KMS-11 (cell line): ENCODE measurements around the gene GGPS1.
A peak's percentile ranks its signal among the peaks of the same experiment; 100 is the strongest.

Experiments used
- H2AFZ ChIP-seq: fragments of 200-600 bp; sonication (generic); 2 replicates; pipeline ENCODE4 v1.6.1; 2016; ENCODE audit warnings: antibody characterized with exemption, mixed run types, low read depth
- H3K27ac ChIP-seq: fragments of 200-600 bp; sonication (generic); 2 replicates; pipeline ENCODE4 v1.6.1; 2016; ENCODE audit warnings: mild to moderate bottlenecking, mixed run types
- H3K27me3 ChIP-seq: fragments of 200-600 bp; sonication (generic); 2 replicates; pipeline ENCODE4 v1.6.1; 2017; ENCODE audit warnings: mild to moderate bottlenecking, low read depth, mixed run types, moderate library complexity; ENCODE audit not compliant: insufficient read depth
- H3K36me3 ChIP-seq: fragments of 200-600 bp; sonication (generic); 2 replicates; pipeline ENCODE4 v1.6.1; 2017; ENCODE audit warnings: mild to moderate bottlenecking, mixed run types; ENCODE audit not compliant: insufficient read depth
- H3K4me1 ChIP-seq: fragments of 200-600 bp; sonication (generic); 2 replicates; pipeline ENCODE4 v1.6.1; 2016; ENCODE audit warnings: mild to moderate bottlenecking, low read depth, mixed run types; ENCODE audit not compliant: poor library complexity, severe bottlenecking
- H3K4me2 ChIP-seq: fragments of 200-600 bp; sonication (generic); 2 replicates; pipeline ENCODE4 v1.7.0; 2016; ENCODE audit warnings: mild to moderate bottlenecking, mixed run types
- H3K4me3 ChIP-seq: fragments of 200-600 bp; sonication (generic); IDR thresholded peaks from 2 replicates; pipeline ENCODE4 v1.6.1; 2017; ENCODE audit warnings: low read depth, low read length, mixed read lengths; ENCODE audit not compliant: insufficient read depth
- H3K79me2 ChIP-seq: fragments of 200-600 bp; sonication (generic); 2 replicates; pipeline ENCODE4 v1.6.1; 2016; ENCODE audit warnings: low read depth, mixed run types; ENCODE audit not compliant: insufficient read depth
- H3K9ac ChIP-seq: fragments of 200-600 bp; sonication (generic); 2 replicates; pipeline ENCODE4 v1.6.1; 2016; ENCODE audit warnings: mild to moderate bottlenecking, mixed run types
- H4K20me1 ChIP-seq: fragments of 200-600 bp; sonication (generic); 2 replicates; pipeline ENCODE4 v1.6.1; 2016; ENCODE audit warnings: mild to moderate bottlenecking, mixed run types; ENCODE audit not compliant: insufficient read depth
- TF ChIP-seq, protein P1 (sequence below): fragments of 200-600 bp; sonication (generic); conservative IDR thresholded peaks from 2 replicates; pipeline ENCODE4 v1.6.1; 2017; ENCODE audit warnings: low read depth, mild to moderate bottlenecking, antibody characterized with exemption, low read length, moderate library complexity, mixed read lengths

The GGPS1 gene

GRCh38 chr1:235315173-235315572, 13.2 kb upstream of the GGPS1 start:
- no peaks in the 10 kb centered on the region; the same call in none of the 2 replicates for H3K36me3 ChIP-seq
- no peak overlapping the region for H3K27ac ChIP-seq
- no peak overlapping the region for H2AFZ ChIP-seq
- TF ChIP-seq, protein P1, sequence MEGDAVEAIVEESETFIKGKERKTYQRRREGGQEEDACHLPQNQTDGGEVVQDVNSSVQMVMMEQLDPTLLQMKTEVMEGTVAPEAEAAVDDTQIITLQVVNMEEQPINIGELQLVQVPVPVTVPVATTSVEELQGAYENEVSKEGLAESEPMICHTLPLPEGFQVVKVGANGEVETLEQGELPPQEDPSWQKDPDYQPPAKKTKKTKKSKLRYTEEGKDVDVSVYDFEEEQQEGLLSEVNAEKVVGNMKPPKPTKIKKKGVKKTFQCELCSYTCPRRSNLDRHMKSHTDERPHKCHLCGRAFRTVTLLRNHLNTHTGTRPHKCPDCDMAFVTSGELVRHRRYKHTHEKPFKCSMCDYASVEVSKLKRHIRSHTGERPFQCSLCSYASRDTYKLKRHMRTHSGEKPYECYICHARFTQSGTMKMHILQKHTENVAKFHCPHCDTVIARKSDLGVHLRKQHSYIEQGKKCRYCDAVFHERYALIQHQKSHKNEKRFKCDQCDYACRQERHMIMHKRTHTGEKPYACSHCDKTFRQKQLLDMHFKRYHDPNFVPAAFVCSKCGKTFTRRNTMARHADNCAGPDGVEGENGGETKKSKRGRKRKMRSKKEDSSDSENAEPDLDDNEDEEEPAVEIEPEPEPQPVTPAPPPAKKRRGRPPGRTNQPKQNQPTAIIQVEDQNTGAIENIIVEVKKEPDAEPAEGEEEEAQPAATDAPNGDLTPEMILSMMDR: no peak
- H3K9ac ChIP-seq: no peak overlapping the region
- peaks cover 98% of the 10 kb centered on the region for H3K79me2 ChIP-seq
- H3K4me3 ChIP-seq: no peak overlapping the region
- H4K20me1 ChIP-seq: peaks cover 36% of the 10 kb centered on the region
- H3K27me3 ChIP-seq: no peaks in the 10 kb centered on the region
- H3K4me2 ChIP-seq: peak overlapping the region; percentile 14; the same call in 1 of the 2 replicates
- H3K4me1 ChIP-seq: peaks cover 24% of the 10 kb centered on the region

DNA sequence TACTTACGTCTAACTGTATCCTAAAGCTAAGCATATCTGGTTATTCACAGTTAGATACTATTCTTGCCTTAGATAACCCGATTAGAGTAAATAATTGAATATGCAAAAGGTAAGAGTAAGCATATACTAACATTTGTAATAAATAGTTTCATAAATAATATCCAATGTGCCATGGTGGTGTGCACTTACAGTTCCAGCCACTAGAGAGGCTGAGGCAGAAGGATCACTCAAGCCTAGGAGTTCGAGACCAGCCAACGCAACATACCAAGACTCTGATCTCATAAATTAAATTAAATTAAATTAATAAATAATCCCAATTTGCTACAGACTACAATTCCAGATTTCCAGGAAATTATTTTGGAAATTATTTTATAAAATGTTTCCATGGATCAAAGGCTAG, 12.6 kb upstream of the GGPS1 start:
- H3K79me2 ChIP-seq: peaks cover 98% of the 10 kb centered on the region
- H3K4me2 ChIP-seq: no peak overlapping the region
- H3K27ac ChIP-seq: no peak overlapping the region
- H4K20me1 ChIP-seq: peaks cover 36% of the 10 kb centered on the region
- TF ChIP-seq, protein P1: no peak
- no peak overlapping the region for H3K4me3 ChIP-seq
- no peaks in the 10 kb centered on the region; the same call in none of the 2 replicates for H3K36me3 ChIP-seq
- H3K27me3 ChIP-seq: no peaks in the 10 kb centered on the region
- peaks cover 24% of the 10 kb centered on the region for H3K4me1 ChIP-seq
- no peak overlapping the region for H2AFZ ChIP-seq
- no peak overlapping the region for H3K9ac ChIP-seq

DNA sequence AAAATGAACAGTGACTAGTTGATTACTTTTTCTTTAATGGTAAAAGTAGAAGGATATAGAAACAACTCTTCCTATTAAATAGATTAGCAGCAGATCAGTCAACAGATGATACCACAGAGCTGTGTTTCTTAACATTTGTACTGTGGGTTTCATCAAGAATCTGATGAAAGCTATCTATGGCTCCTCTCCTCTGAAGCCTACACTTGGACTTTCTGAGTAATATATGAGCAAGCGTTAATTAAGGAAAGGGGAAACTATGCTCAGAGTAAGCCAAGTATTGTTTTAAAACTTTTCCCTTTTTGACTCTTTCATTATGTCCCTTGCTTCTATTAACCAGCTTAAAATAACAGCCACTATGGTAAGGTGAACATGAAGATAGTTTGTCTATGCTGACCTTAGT, 11.2 kb upstream of the GGPS1 start:
- H3K36me3 ChIP-seq: no peaks in the 10 kb centered on the region; the same call in none of the 2 replicates
- no peak overlapping the region for H3K9ac ChIP-seq
- H2AFZ ChIP-seq: no peak overlapping the region
- peaks cover 24% of the 10 kb centered on the region for H3K4me1 ChIP-seq
- peaks cover 99% of the 10 kb centered on the region for H3K79me2 ChIP-seq
- H4K20me1 ChIP-seq: peaks cover 41% of the 10 kb centered on the region
- TF ChIP-seq, protein P1: no peak
- H3K4me3 ChIP-seq: no peak overlapping the region
- no peak overlapping the region for H3K27ac ChIP-seq
- H3K4me2 ChIP-seq: no peak overlapping the region
- no peaks in the 10 kb centered on the region for H3K27me3 ChIP-seq

DNA sequence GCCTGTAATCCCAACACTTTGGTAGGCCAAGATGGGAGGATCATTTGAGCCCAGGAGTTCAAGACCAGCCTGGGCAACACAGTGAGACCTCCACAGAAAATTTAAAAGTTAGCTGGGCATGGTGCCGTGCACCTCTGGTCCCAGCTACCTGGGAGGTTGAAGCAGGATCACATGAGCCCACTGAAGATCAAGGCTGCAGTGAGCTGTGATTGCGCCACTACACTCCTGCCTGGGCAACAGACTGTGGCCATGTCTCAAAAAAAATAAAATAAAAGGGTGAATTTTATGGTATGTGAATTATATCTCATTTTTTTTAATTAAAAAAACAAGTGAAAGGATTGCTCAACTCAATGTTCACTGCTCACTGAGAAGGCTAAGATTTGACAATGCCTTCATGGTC, 9.1 kb upstream of the GGPS1 start:
- H3K4me2 ChIP-seq: no peak overlapping the region

More for the DNA sequence above, 9.1 kb upstream of the GGPS1 start:
- Histone ChIP-seq H2AFZ (no peak overlapping the region), H3K4me3 (no peak overlapping the region), H3K36me3 (no peaks in the 10 kb centered on the region; the same call in 1 of the 2 replicates), H3K79me2 (peaks cover 99% of the 10 kb centered on the region), H3K9ac (no peak overlapping the region), H3K27me3 (no peaks in the 10 kb centered on the region), H3K4me1 (peaks cover 19% of the 10 kb centered on the region), H4K20me1 (peaks cover 33% of the 10 kb centered on the region), H3K27ac (no peak overlapping the region)
- TF ChIP-seq, protein P1: no peak
